DOHH2 (cell line): ENCODE results near the gene ATP9B.
"Not testable (repeated sequence)": the region's sequence is repeated elsewhere in the genome, so short reads cannot be mapped to it uniquely, and the experiment has no call there.

Experiments used
- CTCF ChIP-seq: fragments of 200-600 bp; sonication (generic); IDR thresholded peaks from one replicate; pipeline ENCODE4 v1.5.1; 2014; ENCODE audit warnings: antibody characterized with exemption, mild to moderate bottlenecking, low read depth, low read length; ENCODE audit not compliant: poor library complexity, severe bottlenecking
- EZH2phosphoT487 ChIP-seq: fragments of 200-600 bp; sonication (generic); IDR thresholded peaks from 2 replicates; pipeline ENCODE4 v1.6.1; 2017; ENCODE audit warnings: borderline replicate concordance, mild to moderate bottlenecking, antibody characterized with exemption, low read length, moderate library complexity, mixed read lengths

- TF ChIP-seq CTCF, EZH2phosphoT487: not testable (repeated sequence)
Measured at GRCh38 chr18:79376661-79377060, 307.5 kb downstream of the ATP9B start.
